ENCODE results near the gene GOLGA6D.
"Not testable (repeated sequence)": the region's sequence is repeated elsewhere in the genome, so short reads cannot be mapped to it uniquely, and the experiment has no call there.

GOLGA6D gene

DNA sequence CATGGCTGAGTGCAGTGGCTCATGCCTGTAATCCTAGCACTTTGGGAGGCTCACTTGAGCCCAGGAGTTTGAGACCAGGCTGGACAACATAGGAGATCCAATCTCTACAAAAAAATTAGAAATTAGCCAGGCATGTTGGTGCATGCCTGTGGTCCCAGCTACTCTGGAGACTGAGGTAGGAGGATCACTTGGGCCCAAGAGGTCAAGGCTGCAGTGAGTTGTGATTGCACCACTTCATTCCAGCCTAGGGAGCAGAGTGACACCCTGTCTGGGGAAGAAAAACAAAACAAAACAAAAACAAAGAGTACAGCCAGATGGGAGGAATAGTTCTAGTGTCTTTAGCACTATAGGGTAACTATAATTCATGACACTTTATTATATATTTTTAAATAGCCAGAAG is 27.1 kb downstream of the GOLGA6D start:
- DNase-seq, result no peak
- H3K36me3 ChIP-seq (ENCODE audit: control insufficient read depth, insufficient read depth, low read length), result no peaks in the 10 kb centered on the region
- H3K27me3 ChIP-seq (replicated peaks; ENCODE audit: control insufficient read depth, insufficient read depth, low read length, poor library complexity, severe bottlenecking), result no peaks in the 10 kb centered on the region

GRCh38 chr15:75312548-75312947 is 29.9 kb downstream of the GOLGA6D start:
- H3K9me3 ChIP-seq (ENCODE audit: control insufficient read depth, low read length); H3K36me3 ChIP-seq (ENCODE audit: control insufficient read depth, insufficient read depth, low read length); H3K27me3 ChIP-seq (replicated peaks; ENCODE audit: control insufficient read depth, insufficient read depth, low read length, poor library complexity, severe bottlenecking); DNase-seq; H3K27ac ChIP-seq (ENCODE audit: insufficient read depth, low read length, poor library complexity, severe bottlenecking); H3K4me3 ChIP-seq (ENCODE audit: insufficient read depth, low read depth, low read length, poor library complexity, severe bottlenecking); H3K4me1 ChIP-seq (ENCODE audit: control insufficient read depth, insufficient read depth, low read length, poor library complexity, severe bottlenecking): not testable (repeated sequence)

More for the DNA sequence above, 27.1 kb downstream of the GOLGA6D start:
- H3K4me3 ChIP-seq (ENCODE audit: insufficient read depth, low read depth, low read length, poor library complexity, severe bottlenecking), result no peak overlapping the region
- no peaks in the 10 kb centered on the region for H3K4me1 ChIP-seq (ENCODE audit: control insufficient read depth, insufficient read depth, low read length, poor library complexity, severe bottlenecking)
- H3K9me3 ChIP-seq (ENCODE audit: control insufficient read depth, low read length), result no peaks in the 10 kb centered on the region
- no peak overlapping the region for H3K27ac ChIP-seq (ENCODE audit: insufficient read depth, low read length, poor library complexity, severe bottlenecking)

- H3K27ac ChIP-seq (ENCODE audit: insufficient read depth, low read length, poor library complexity, severe bottlenecking), result no peak overlapping the region
- no peak for DNase-seq
Measured at GRCh38 chr15:75313116-75313845, 30.6 kb downstream of the GOLGA6D start.

DNA sequence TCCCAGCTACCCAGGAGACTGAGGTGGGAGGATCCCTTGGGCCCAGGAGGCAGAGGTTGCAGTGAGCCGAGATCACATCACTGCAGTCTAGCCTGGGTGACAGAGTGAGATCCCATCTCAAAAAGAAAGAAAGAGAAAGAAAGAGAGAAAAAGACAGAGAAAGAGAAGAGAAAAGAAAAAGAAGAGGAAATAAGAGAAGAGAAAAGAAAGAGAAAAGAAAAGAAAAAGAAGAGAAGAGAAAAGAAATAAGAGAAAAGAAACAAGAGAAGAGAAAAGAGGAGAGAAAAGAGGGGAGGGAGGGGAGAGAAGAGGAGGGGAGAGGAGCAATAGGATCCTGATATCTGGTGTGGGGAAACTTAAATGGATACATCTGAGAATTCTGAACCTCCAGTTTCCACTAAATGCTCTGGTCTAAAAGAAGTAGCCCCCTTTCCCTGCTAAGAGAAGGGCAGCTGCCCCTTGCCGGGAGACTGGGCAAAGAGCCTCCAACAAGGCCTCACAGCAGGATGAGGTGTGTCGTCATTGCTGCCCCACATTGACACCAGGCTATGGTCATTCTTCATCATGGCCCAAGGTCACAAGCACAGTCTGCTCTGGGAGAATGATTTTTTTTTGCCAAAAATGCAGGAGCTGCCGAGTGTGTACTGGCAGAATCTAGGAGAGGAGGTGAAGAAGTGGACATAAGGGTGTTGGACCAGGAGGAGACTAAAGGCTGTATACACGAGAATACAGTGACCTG is 32.1 kb downstream of the GOLGA6D start:
- no peaks in the 10 kb centered on the region for H3K4me1 ChIP-seq (ENCODE audit: control insufficient read depth, insufficient read depth, low read length, poor library complexity, severe bottlenecking)
- no peak for DNase-seq
- H3K36me3 ChIP-seq (ENCODE audit: control insufficient read depth, insufficient read depth, low read length), result no peaks in the 10 kb centered on the region
- no peaks in the 10 kb centered on the region for H3K9me3 ChIP-seq (ENCODE audit: control insufficient read depth, low read length)
- no peak overlapping the region for H3K4me3 ChIP-seq (ENCODE audit: insufficient read depth, low read depth, low read length, poor library complexity, severe bottlenecking)
- no peaks in the 10 kb centered on the region for H3K27me3 ChIP-seq (replicated peaks; ENCODE audit: control insufficient read depth, insufficient read depth, low read length, poor library complexity, severe bottlenecking)
- no peak overlapping the region for H3K27ac ChIP-seq (ENCODE audit: insufficient read depth, low read length, poor library complexity, severe bottlenecking)

More at GRCh38 chr15:75313116-75313845, 30.6 kb downstream of the GOLGA6D start:
- Histone ChIP-seq H3K36me3 (ENCODE audit: control insufficient read depth, insufficient read depth, low read length) (no peaks in the 10 kb centered on the region), H3K27me3 (replicated peaks; ENCODE audit: control insufficient read depth, insufficient read depth, low read length, poor library complexity, severe bottlenecking) (no peaks in the 10 kb centered on the region), H3K9me3 (ENCODE audit: control insufficient read depth, low read length) (no peaks in the 10 kb centered on the region), H3K4me1 (ENCODE audit: control insufficient read depth, insufficient read depth, low read length, poor library complexity, severe bottlenecking) (no peaks in the 10 kb centered on the region), H3K4me3 (ENCODE audit: insufficient read depth, low read depth, low read length, poor library complexity, severe bottlenecking) (no peak overlapping the region)

DNA sequence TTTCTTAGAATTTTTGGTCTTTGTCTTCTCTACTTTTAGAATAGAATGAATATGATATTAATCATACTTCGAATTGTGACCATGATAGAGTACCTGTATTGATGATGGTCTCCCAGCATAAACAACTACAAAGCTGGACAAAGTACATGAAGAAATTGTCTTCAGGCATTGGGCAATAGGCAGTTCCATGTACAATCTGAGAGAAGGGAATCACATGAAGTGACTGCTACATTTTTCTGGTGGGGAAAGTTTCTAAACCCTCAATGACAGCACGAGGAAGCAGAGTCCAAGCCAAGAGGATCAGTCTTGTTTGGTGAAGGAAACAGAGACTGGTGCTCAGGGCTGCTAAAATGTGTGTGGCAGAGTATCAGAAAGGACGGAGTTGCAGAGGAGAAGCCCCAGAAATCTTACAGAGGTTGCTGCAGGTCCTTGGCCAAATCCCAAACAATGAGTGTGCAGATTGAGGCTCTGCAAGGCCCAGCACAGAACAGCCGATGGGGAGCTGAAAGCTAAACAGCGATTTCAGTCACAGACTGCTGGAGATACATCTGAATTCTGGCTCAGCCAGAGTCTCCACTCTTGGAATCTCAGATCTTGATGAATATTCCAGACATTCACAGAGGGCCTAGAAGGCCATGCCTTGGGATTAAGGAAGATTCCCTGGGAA is 36.7 kb downstream of the GOLGA6D start:
- H3K4me1 ChIP-seq (ENCODE audit: control insufficient read depth, insufficient read depth, low read length, poor library complexity, severe bottlenecking); H3K36me3 ChIP-seq (ENCODE audit: control insufficient read depth, insufficient read depth, low read length); H3K27ac ChIP-seq (ENCODE audit: insufficient read depth, low read length, poor library complexity, severe bottlenecking); H3K4me3 ChIP-seq (ENCODE audit: insufficient read depth, low read depth, low read length, poor library complexity, severe bottlenecking); DNase-seq; H3K9me3 ChIP-seq (ENCODE audit: control insufficient read depth, low read length); H3K27me3 ChIP-seq (replicated peaks; ENCODE audit: control insufficient read depth, insufficient read depth, low read length, poor library complexity, severe bottlenecking): not testable (repeated sequence)

DNA sequence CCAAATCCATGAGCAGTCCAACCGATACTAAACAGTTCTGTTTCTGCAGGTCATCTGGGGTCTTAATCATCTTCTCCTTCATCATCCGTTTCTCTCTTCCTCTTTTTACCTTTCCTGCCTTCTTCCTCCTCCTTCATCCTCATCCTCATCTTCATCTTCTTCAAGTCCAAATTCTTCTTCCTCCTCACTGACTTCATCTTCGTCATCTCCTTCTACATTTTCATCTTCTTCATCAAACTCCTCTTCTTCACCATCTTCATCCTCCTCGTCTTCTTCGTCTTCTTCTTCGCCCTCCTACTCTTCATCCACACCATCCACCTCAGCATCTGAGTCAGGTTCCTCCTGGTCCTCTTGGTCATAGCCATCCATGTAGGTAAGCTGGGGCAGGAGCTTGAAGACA is 39.1 kb downstream of the GOLGA6D start:
- Histone ChIP-seq H3K27me3 (replicated peaks; ENCODE audit: control insufficient read depth, insufficient read depth, low read length, poor library complexity, severe bottlenecking) (no peaks in the 10 kb centered on the region), H3K36me3 (ENCODE audit: control insufficient read depth, insufficient read depth, low read length) (no peaks in the 10 kb centered on the region), H3K4me3 (ENCODE audit: insufficient read depth, low read depth, low read length, poor library complexity, severe bottlenecking) (no peak overlapping the region), H3K27ac (ENCODE audit: insufficient read depth, low read length, poor library complexity, severe bottlenecking) (no peak overlapping the region), H3K9me3 (ENCODE audit: control insufficient read depth, low read length) (no peaks in the 10 kb centered on the region), H3K4me1 (ENCODE audit: control insufficient read depth, insufficient read depth, low read length, poor library complexity, severe bottlenecking) (no peaks in the 10 kb centered on the region)
- DNase-seq, result no peak

GRCh38 chr15:75325922-75326321 is 43.3 kb downstream of the GOLGA6D start:
- Histone ChIP-seq H3K4me3 (ENCODE audit: insufficient read depth, low read depth, low read length, poor library complexity, severe bottlenecking) (no peak overlapping the region), H3K9me3 (ENCODE audit: control insufficient read depth, low read length) (no peaks in the 10 kb centered on the region), H3K36me3 (ENCODE audit: control insufficient read depth, insufficient read depth, low read length) (no peaks in the 10 kb centered on the region), H3K4me1 (ENCODE audit: control insufficient read depth, insufficient read depth, low read length, poor library complexity, severe bottlenecking) (no peaks in the 10 kb centered on the region), H3K27me3 (replicated peaks; ENCODE audit: control insufficient read depth, insufficient read depth, low read length, poor library complexity, severe bottlenecking) (no peaks in the 10 kb centered on the region), H3K27ac (ENCODE audit: insufficient read depth, low read length, poor library complexity, severe bottlenecking) (no peak overlapping the region)
- DNase-seq, result no peak

GRCh38 chr15:75327005-75327404 is 44.4 kb downstream of the GOLGA6D start:
- no peak for DNase-seq
- Histone ChIP-seq H3K27ac (ENCODE audit: insufficient read depth, low read length, poor library complexity, severe bottlenecking) (no peak overlapping the region), H3K4me3 (ENCODE audit: insufficient read depth, low read depth, low read length, poor library complexity, severe bottlenecking) (no peak overlapping the region), H3K36me3 (ENCODE audit: control insufficient read depth, insufficient read depth, low read length) (no peaks in the 10 kb centered on the region), H3K9me3 (ENCODE audit: control insufficient read depth, low read length) (no peaks in the 10 kb centered on the region), H3K4me1 (ENCODE audit: control insufficient read depth, insufficient read depth, low read length, poor library complexity, severe bottlenecking) (no peaks in the 10 kb centered on the region), H3K27me3 (replicated peaks; ENCODE audit: control insufficient read depth, insufficient read depth, low read length, poor library complexity, severe bottlenecking) (no peaks in the 10 kb centered on the region)

GRCh38 chr15:75327491-75327890 is 44.9 kb downstream of the GOLGA6D start:
- H3K4me3 ChIP-seq (ENCODE audit: insufficient read depth, low read depth, low read length, poor library complexity, severe bottlenecking), result no peak overlapping the region
- no peaks in the 10 kb centered on the region for H3K27me3 ChIP-seq (replicated peaks; ENCODE audit: control insufficient read depth, insufficient read depth, low read length, poor library complexity, severe bottlenecking)
- no peak for DNase-seq
- H3K27ac ChIP-seq (ENCODE audit: insufficient read depth, low read length, poor library complexity, severe bottlenecking), result no peak overlapping the region
- H3K4me1 ChIP-seq (ENCODE audit: control insufficient read depth, insufficient read depth, low read length, poor library complexity, severe bottlenecking), result no peaks in the 10 kb centered on the region
- H3K36me3 ChIP-seq (ENCODE audit: control insufficient read depth, insufficient read depth, low read length), result no peaks in the 10 kb centered on the region
- H3K9me3 ChIP-seq (ENCODE audit: control insufficient read depth, low read length), result no peaks in the 10 kb centered on the region
